GM19467 (cell line): Measurements from ENCODE around the gene DOK3.

Experiments
- ATAC-seq: cut with Tn5 transposase; IDR thresholded peaks from one replicate; pipeline ENCODE4 v1.9.1; 2021; ENCODE audit warnings: mild to moderate bottlenecking, moderate library complexity; ENCODE audit not compliant: unreplicated experiment

Gene DOK3, protein sequence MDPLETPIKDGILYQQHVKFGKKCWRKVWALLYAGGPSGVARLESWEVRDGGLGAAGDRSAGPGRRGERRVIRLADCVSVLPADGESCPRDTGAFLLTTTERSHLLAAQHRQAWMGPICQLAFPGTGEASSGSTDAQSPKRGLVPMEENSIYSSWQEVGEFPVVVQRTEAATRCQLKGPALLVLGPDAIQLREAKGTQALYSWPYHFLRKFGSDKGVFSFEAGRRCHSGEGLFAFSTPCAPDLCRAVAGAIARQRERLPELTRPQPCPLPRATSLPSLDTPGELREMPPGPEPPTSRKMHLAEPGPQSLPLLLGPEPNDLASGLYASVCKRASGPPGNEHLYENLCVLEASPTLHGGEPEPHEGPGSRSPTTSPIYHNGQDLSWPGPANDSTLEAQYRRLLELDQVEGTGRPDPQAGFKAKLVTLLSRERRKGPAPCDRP

DNA sequence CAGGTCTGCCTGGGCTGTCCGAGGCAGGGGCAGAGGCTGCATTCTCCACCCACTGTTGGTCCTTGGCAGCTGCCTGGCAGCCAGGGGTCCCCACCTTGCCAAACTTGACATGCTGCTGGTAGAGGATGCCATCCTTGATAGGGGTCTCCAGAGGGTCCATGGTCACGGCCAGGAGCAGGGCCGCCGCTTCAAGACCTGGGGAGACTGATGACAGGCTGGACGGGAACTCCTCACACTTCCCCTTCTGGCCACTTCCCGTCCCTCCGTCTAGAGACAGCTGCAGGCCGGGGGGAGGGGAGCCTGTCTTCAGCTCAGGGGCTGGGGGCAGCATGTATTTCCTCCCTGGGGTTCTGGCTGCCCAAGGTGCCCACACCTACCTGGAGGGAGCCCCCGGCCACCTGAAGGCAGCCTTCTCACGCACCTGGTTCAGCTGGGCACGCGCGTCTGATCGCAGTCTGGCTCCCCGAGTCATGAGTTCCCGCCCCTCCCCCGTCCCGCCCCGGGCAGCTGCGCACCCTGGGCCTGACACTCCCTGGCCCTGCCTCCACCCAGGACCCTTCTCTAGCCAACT, at the start of gene DOK3:
Gene DOK3 (minus strand): TSS at position 446 of the 571 bp plus-strand sequence. CDS start 286 bp downstream, at position 160.
- no peak for ATAC-seq

DNA sequence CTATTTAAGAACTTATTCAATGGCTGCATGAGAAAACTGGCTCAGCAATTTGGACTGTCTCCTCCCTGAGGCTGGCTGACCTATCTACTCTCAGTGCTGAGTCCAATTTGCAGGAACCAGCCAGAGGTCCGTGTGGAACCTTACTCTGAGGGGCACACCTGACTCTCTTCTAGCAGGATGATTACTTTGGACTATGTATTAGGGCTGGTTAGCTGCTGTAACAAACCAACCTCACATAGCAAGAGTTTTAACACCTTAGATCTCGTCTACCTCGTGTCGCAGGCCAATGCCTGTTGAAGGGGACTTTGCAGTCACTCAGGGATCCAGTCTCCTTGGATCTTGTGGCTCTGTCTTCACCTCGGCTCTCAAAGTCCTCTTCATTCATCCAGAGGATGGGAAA, 48.2 kb upstream of the DOK3 start:
- ATAC-seq, result no peak

DNA sequence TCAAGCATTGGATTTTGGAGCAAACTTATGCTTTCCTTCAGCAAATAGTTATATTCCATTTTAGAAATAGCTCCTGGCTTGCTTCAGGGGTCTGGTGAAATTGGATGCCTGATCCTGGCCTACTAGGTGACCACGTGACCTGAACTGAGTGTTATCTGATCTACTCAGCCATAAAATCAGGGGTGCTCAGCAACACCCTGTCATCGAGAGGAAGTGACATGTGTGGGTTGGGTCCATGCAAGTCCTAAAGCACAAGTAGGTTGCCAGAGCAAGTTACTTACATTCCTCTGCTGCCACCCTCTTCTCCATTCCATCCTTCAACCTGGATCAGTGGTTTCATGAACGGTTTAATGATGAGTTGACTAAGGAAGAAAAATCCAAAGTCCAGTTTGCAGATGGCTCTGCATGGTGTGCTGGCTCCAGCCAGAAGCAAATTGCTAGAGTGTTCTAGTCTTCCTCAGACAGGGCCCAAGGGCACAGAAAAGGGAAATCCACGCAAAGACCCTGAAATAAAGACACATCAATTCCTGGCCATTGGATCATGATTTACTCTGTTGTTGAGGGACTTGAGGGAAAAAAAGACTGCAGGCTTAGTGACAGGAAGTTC, 47.5 kb upstream of the DOK3 start:
- ATAC-seq, result no peak

DNA sequence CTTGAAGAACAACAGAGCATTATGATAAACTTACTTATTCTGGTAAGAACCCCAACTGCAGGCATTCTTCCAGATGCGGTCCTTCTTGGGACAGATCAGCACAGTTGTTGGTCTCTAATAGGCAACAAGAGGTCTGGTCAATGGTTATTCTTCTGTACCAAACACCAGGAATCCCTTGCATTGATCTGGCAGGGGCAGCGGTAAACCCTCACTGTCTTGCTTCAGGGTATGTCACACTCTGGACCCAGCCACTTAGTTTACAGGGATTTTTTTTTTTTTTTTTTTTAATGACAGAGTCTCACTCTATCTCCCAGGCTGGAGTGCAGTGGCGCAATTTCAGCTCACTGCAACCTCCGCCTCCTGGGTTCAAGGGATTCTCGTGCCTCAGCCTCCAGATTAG, 46.0 kb upstream of the DOK3 start:
- no peak for ATAC-seq

DNA sequence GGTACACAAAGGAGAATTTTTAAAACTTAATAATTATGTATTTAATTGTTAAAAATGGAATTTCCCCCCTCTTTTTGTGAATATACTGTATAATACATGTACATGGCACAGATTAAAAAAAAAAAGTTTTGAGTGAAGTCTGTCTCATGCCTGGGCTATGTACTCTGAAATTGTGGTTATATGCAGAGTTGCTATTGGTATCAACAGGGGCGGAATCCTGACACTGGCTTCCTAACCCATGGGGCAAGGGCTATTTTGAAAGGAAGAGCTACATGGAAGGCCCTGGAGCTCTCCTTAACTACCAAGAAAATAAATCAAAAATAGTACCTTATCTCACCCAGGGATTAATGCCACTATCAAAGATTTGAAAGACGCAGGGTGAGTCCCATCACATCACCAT, 45.6 kb upstream of the DOK3 start:
- ATAC-seq, result no peak

DNA sequence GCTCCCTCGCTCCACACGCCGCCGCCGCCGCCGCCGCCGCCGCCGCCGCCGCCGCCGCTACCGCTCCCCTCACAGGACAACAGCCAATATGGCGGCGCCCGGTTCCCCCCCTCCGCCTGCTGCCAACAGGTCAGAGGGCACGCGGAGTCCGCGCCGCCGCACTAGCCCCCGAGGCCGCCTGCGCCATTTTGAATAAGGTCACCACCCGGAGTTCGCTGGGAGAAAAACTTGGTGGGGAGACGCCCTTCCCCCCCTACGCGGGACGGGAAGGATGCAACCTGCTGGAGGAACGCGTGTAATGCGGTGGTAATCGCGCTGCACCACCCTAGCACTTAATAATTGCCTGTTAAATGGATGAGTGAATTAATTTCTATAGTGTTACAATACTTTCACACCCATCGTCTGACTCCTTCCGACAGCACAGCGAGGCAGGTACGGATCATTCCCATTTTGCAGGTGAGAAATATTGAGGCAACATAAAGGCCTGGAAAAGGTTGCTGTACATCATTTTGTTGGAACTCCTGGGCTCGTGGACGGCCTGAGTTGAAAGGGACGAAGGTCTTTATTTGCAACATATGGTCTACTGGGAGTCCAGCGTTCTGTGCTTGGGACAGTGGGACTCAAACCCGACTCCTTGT, 45.0 kb upstream of the DOK3 start, which contains the start of gene FAM193B:
Gene FAM193B (minus strand): TSS at position 90 of the 638 bp plus-strand sequence. CDS start 105 bp downstream, outside the sequence.
- peak; percentile 83 for ATAC-seq

DNA sequence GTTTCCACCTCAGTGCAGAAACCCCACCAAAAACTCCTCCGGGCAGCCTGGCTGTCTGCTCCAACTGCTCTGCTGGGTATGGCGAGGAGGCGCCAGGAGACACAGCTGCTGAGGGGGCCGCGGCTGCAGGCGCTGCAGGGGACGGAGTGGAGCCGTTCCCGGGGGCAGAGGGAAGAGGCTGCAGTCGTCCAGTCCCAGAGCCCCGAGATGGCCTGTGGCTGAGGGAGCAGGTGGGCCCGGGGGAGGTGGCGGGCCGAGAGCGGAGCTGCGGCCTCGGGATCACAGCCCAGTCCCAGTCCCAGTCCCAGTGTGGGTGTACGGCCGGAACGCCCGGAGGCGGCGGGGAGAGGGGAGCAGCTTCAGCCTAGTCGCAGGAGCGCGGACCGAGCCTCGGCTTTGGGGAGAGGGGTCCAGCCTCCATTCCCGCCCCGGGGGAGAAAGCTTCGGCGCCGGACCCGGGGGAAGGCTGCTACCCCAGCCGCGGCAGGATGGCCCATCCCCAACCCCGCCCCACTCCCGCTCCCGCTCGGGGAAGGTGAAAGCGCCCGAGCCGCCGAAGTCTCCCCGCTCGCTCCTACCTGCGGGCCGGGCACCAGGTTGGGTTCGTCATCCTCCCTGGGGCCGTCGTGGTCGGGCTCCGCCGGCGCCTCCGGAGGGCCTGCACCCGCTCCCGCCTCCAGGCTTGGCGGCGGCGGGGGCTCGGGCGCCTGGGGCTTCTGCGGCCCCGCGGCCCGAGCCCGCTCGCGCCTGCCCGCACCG, 44.2 kb upstream of the DOK3 start:
- peak; percentile 36 for ATAC-seq

DNA sequence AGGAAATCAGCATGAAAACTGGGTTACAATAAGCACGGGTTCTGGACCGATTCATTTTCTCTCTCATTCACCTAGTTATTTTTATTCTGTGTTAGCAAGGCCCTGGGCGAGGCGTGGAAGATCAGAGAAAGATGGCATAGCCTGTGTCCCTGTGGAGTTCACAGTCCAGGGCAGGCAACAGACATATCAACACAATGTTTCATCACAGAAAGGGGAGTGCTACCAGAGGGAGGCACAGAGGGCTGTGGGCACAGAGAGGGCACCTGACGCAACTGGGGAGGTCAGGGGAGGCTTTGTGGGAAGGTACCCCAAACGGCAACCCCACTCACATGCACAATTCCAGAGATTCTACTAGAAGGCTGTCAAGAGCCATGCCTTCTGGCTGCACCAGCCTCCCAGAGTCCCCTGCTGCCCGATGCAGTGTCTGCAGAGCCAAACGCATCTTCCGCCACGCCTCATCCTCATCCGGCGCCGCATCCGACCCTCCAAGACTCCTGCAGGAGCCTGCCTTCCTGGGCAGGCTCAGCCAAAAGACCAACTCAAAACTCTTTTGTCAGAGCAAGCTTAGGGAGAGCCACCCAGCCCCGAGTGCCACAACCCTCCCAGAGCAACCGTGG, 43.3 kb upstream of the DOK3 start:
- no peak for ATAC-seq

DNA sequence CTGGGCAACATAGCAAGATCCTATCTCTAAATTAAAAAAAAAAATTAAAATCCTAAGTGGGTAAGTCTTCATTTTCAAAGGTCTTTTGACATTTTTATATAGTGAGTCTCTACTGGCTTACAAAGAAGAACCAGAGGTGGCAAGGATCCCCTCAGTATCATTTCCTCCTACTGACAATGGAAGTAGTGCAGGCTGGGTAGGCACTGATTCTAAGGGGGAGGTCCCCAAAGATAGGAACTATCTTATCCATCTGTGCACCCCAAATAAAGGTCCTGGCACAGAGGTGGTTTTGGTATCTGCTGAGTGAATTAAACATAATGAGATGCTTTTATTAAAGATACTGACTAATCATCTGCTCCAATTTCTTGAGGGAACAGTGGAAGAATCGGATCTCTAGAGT, 40.5 kb upstream of the DOK3 start:
- ATAC-seq, result no peak

DNA sequence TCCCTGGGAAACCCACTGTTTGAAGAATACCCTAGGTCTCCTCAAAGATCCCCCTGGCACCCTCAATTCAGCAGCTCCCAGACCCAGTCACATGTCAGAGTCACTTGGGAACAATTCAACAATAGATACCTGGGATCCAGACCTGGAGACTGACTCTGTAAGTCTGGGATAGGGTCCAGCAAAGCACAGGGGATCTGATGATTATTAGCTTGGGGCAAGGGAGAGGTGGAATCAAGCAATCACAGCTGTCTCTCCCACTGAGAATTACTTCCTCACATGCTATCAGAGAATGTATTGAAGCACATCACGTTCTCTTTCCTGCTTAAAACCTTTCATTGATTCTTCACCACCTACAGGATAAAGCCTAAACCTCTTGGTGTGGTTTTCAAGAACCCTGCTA, 38.9 kb upstream of the DOK3 start:
- no peak for ATAC-seq

DNA sequence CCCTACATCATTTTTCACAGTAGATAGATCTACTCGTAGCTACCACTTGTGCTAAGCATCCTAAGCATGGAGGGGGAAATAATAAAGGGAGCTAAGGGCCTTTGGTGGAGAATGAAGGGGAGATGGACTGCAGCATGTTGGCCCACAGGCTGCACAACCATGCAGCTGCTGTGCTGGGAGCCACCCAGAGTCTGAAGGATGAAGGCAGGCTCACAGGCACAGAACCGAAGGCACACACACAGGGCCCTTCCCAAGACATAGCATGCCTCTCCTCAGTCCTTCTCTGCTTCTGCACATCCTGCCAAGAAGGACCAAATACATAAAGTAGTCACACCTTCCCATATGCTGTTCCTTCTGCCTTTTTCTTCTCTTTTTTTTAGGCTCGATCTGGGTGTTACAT, 38.1 kb upstream of the DOK3 start:
- no peak for ATAC-seq

DNA sequence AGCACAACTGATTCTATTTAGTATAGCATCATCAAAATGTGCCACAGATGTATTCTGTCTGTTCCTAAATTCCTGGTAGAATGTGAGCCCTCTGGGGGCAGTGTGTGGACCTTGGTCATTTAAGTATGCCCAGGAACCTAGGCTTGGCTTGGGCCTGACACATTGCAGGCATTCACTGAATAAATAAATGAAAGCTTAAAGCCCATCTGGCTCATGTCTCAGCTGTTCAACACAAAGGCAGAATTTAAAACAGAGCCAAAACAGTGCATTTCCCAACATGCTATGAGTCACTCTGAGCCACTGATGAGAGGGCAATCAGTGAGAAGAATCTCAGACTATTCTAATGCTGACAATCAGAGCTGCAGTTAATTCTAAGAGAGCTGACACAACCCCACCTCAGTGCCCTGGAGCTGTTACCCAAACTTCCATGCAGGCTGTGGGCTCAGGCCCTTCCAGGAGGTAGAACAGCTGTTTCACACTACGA, 36.7 kb upstream of the DOK3 start:
- no peak for ATAC-seq

DNA sequence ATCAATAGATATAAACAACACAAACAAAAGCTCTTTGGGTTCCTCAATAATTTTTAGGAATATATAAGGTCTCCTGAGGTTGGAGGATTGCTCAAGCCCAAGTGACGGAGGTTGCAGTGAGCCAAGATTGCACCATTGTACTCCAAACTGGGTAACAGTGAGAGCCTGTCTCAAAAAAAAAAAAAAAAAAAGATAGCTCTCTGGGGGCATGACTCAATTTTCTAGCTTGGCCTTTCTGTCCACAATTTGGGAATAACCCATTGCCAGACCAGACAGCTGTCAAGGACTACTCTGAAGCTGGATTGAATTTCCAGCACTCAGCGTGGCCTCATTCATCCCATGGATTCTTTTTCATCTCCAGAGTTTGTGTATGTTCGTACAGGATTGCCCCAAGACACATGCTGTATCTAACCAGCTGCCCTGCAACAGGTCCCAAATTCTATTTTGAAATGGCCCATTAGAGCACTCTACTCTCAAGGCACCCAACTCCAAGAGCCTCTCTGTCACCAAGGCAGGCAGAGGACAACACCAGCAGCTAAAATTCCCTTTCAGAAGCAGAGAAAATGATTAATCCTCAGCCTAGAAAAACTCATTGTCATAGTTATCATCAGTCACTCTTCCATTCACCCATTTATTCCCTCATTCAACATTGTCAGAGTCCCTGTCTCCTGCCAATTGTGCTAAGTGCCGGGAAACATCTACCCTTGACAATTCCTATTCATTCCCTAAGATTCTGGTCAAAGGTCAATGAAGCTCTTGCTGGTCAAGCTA, 36.0 kb upstream of the DOK3 start:
- no peak for ATAC-seq

DNA sequence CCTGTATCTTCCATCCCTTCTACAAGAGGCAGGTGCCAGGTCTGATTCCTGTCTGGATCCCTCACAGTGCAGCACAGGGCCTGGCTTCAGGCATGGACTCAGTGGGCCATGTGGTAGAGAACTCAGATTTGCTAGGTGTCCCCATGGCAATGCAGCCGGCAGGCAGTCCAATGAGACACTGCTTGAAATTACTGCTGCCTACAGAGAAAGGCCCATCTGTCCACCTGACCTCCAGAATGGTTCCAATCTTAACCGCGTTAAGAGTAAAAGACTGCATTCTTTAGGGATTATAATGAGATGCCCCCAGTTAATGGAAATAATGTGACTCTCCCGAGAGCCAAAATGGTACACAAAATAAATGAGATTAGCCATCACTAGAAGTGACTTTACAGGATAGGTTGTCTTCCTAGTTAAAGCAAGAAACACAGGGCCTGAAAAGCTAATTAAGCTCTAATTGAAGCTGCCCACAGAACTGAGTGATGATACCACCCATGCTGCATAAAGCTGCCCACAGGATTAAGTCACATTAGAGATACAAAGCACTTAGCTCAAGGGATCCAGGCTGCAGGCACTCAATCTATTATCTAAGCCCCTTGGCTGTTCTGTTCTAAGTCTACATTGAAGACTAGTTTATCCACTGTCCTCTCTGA, 33.3 kb upstream of the DOK3 start:
- ATAC-seq, result no peak

DNA sequence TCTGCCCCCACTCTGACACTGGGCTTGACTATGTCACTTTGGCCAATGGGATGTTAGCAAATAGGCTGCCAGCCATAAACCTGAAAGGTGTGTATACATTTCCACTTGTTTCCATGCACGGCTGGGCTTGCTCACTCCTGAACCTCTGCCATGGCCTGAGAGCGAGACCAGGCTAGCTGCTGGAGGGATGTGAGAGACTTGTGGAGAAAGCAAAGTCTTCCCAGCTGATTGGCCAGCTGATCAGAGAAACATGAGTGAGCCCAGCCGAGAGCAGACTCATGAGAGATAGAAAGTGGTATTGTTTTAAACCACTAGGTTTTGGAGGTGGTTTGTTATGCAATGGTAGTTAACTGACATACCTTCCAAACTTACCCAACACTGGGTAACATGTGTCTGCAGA, 30.8 kb upstream of the DOK3 start:
- no peak for ATAC-seq

DNA sequence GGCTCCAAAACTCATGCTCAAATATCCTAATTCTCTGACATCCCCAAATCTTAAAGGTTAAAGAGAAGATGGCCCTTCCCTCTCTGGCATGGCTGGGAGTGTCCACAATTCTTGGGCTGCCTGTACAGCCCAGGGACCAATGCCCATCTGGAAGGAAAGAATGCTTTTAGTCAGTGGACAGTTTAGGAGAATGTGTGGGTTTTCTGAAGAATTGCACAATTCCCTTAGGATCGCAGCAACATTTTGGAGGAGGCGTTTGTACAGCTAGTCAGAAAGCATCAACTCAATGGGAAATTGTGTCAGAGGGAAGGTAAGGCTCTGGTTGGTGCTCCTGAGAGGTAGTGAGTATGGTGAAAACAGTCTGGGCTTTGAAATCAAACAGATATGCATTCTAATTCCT, 29.8 kb upstream of the DOK3 start:
- ATAC-seq, result no peak

DNA sequence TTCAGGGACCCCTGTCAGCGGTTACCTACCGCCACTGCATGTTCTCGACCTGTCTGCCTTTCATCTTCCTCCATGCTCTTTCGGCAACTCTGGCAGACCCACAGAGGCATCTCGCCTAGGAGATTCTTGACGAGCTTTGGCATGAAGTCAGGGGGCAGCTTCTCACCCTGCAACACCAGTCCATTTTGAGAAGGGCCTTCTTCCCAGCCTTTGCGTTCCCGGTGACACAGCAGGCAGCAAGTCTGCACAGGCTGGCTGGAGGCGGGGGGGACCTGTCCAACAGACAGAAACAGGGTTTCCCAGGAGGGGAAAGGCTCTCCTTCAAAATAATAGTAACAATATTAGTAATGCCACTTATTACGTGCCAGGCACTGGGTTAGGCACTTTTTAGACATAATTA, 29.2 kb upstream of the DOK3 start:
- no peak for ATAC-seq

DNA sequence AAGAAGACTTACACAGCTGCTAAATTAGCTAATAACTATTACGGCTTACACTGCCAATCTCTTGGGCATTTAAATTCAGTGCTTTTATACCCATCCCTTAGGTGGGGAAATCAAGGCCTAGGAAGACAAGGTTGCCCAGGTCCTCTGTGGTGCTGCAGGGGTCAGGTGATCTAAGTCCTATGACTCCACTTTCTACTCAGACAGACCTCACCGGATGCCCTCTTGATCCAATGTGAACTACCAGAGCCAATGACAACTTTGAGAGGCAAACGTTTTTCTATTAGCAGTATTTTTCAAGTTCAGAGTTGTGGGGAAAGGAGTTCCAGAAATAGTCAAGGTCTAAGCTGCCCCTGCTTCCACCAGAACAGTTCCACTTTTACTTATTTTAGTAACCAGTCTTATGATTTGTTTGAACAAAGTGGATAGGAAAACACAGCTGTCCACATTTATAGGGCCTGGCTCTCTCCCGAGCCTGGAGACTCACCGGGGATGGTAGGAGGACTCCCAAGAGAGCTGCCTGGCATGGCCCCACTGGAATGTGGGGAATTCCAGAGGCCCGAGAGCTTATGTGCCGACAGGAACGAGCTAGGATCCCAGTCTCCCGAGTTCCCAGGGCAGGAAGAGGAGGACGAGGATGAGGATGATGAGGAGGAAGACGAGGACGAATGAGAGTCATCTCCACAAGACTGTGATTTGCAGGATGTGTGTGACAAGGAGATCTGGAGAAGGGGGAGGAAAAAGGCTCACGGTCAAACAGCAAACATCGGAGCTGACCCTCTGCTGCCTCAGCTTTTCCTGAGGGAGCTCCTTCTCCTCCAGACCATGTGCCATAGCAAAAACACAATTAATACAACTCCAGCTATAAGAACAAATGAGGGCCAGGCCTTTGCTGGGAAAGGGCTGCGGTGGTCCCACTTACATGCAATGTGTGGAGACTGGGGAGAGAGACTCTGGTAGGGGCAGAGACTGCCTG, 28.0 kb upstream of the DOK3 start:
- no peak for ATAC-seq
